HG03135 (cell line): ENCODE results near the gene SAC3D1.

Experiments used
- ATAC-seq: cut with Tn5 transposase; IDR thresholded peaks from one replicate; pipeline ENCODE4 v1.9.1; 2021; ENCODE audit warnings: mild to moderate bottlenecking, moderate library complexity; ENCODE audit not compliant: unreplicated experiment

SAC3D1 gene

GRCh38 chr11:65059523-65059922, 18.5 kb downstream of the SAC3D1 start:
- no peak for ATAC-seq

GRCh38 chr11:65059959-65060824, 19.2 kb downstream of the SAC3D1 start:
- ATAC-seq, result no peak

- no peak for ATAC-seq
Observed at GRCh38 chr11:65060913-65061408, 20.0 kb downstream of the SAC3D1 start.

GRCh38 chr11:65063532-65063931, 22.5 kb downstream of the SAC3D1 start:
- ATAC-seq, result no peak

- ATAC-seq, result no peak
Observed at GRCh38 chr11:65064847-65065240, 23.8 kb downstream of the SAC3D1 start.

- ATAC-seq, result no peak
Observed at GRCh38 chr11:65065851-65066250, 24.8 kb downstream of the SAC3D1 start.

DNA sequence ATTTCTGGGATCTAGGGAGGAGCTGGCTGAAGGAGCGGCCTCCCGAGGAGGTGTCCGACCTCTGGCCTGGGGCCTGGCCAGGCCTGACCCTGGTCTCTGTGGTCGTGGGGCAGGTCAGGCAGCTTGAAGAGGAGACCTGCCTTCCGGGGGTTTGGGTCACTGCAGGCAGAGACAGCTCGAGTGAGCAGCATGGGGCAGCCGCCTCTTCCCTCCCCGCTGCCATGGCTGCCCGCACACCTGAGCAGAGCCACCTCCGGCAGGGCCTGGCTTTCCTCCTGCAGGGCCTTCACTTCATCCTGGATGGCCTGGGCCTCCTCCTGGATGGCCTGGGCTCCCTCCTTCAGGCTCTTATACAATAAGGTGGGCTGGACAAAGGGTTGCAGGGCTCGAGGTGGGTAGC, 25.3 kb downstream of the SAC3D1 start:
- no peak for ATAC-seq

GRCh38 chr11:65066805-65067291, 25.8 kb downstream of the SAC3D1 start:
- ATAC-seq, result no peak

DNA sequence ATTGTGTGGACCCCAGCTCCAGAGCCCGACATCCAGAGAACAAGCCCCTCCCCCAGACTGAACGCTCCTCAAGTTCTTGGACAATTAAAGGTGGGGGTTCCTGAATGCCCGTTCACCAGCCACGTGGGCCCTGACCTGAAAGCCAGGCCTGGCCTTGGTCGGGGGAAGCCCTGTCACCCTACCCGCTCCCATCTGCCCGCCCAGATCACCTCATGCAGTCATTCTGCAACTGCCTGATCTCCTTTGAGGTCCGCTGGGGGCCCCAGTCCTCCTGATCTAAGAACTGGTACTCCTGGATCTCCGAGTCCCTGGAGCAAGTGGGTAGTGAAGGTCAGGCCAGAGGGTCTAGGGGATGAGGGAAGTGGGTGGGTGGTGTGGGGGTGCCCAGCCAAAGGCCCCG, 26.4 kb downstream of the SAC3D1 start:
- no peak for ATAC-seq

GRCh38 chr11:65069217-65069616, 28.2 kb downstream of the SAC3D1 start:
- ATAC-seq, result no peak

DNA sequence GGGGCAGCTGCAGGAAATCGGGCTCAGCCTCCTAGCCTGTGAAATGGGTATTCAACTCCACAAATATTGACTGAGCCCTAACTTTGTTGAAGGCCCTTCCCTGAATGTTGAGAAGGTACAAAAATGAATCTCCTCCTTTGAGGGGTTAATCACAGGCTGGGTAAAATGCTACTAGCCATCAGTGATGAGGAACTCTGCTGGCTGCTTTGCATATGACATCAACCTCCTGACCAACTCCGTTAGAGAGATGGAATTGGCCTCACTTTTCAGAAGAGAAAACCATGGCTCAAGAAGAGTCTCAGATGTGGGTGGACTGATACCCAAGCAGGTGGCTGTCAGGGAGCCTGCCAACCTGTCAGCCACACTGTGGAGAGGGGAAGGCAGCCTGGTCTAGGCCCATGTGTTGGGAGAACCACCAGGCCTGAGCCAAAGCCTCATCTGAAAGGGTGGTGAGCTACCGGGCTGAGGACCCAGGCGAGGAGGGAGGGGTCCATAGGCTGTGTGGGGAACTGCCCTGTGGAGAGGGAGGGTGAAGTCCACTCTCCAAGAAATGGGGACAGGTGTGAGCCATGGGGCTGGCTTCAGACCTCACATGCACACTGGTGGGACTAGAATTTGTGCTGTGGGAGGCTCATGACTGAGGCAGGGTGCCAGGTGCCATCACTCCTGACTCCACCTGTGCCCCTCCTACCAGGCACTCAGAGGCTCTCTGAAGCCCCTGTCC, 31.1 kb downstream of the SAC3D1 start:
- ATAC-seq, result no peak

DNA sequence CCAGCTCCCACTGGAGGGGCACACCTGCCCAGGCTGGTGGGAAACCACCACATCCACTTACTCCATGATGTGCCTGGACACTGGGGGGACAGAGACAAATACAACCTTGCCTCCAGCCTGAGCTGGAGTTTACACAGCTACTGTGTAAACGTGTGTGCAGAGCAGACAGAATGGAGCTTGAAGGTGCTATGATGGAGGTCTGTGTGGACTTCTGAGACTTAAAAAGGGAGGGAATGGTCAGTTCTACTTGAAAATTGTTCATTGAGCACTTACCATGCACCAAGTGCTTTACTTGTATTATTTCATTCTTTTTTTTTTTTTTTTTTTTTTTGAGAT, 31.6 kb downstream of the SAC3D1 start:
- ATAC-seq, result no peak

- no peak for ATAC-seq
Observed at GRCh38 chr11:65077451-65077850, 36.4 kb downstream of the SAC3D1 start.

GRCh38 chr11:65078151-65078550, 37.1 kb downstream of the SAC3D1 start:
- ATAC-seq, result no peak

DNA sequence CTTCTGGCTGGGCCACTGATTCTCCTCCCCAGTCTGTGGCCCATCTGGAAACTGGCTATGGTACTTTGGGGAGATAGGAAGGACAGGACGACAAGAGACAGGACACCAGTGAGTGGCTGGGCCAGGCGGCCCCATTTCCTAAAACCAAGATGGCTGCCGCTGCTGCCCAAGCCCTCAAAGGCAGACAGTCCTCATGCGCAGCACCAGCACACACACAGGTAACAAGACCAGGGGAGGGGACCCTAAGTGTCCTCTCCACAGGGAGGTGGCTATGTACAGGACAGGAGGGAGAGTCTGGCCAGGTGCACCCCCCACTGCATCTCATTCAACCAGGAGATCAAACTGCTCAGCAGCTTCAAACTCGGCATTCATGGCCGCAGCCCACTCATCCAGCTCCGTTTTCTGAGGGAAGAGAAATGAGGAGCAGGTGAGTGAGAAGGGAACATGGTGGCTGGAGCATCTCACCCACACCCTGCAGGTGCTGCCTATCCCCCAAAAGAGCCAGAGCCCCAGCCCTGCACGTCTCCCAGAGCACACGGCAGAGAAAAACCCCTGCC, 37.9 kb downstream of the SAC3D1 start:
- ATAC-seq, result no peak

DNA sequence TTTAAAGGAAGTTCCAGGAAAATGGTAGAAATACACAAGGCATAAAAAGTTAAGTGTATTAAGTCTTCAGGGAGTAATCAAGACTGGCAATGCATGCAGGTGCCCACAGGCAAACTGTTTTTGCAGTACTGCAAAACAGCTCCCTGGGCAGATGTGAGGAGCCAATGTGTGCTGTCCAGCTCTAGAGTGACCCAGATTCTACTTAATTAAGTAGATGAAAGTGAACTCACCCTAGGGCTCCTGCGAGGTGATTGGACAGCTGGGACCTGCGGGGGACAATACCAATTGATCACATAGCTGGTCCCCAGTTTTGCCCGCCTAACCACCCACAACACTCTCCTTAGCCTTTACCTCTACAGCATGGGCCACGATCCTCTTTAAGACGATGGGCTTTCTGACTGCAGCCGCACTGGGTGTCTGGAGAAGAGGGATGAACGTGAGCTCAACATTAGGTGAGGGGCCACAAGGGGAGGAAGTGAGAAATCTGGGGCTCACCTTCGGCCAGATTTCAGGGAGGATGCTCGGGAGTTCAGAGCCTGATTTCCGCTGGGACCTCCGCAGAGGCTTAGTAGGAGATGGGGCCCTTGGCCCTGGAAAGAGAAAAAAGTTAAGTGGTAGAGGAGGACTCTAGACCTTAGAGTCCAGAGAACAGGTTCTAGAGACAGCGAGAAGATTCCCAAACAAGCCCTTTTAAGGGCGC, 42.3 kb downstream of the SAC3D1 start:
- peak; percentile 13 for ATAC-seq

- ATAC-seq, result peak; percentile 79
Observed at GRCh38 chr11:65083834-65084597, 43.0 kb downstream of the SAC3D1 start, which contains the start of the genes CDCA5 and ZFPL1. Gene CDCA5, minus strand, starts transcription at chr11:65084040. Its CDS starts 62 bp downstream, at chr11:65083978. Gene ZFPL1, plus strand, starts transcription at chr11:65084222. Its CDS starts 477 bp downstream, at chr11:65084699.

GRCh38 chr11:65084598-65085375, 43.8 kb downstream of the SAC3D1 start:
- peak; percentile 3 for ATAC-seq

GRCh38 chr11:65085446-65085845, 44.4 kb downstream of the SAC3D1 start:
- no peak for ATAC-seq
